Raji (cell line): ENCODE measurements around the gene SLC36A2.

Source experiments
- POLR2A ChIP-seq: IDR thresholded peaks from 2 replicates; pipeline ENCODE4 v1.6.1; 2011; ENCODE audit warnings: low read depth, low read length, control low read depth; ENCODE audit not compliant: insufficient read depth

Gene SLC36A2

DNA sequence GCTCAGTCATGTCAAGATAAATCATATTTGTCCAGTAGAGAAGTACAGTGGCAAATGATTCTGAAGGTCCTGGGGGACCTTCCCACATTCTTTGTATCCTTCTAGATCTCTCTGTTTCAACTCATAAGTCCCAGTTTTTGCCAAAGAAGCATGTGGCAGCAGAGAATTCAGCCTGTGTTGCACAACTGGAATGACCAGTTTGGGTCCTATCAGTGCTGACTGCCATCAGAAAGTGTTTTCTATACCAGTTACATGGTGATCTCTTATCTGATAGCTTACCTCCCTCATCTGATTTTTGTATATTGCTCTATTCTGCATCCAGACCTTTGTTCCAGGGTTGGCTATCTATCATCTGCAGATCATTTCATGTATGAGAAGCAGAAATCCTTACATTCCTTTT is 72.7 kb downstream of the SLC36A2 start:
- TF ChIP-seq POLR2A: no peak

DNA sequence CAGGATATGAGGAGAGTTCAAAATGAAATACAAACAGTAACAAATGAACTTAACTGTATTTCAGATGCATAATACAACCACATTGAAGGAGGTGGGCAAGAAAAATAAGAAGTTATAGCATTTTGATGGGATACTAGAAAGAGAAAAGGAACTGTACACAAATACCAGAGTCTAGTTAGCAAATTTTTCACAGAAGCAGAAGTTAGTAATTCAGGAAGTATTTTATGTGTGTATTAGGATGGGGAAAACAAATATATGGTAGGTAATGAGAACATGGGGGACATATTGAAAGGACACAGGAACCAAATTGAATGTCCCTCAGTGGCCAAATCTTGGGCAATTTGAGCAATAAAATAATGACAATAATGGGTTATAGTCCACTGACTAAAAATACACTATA is 76.0 kb downstream of the SLC36A2 start:
- no peak for TF ChIP-seq POLR2A

DNA sequence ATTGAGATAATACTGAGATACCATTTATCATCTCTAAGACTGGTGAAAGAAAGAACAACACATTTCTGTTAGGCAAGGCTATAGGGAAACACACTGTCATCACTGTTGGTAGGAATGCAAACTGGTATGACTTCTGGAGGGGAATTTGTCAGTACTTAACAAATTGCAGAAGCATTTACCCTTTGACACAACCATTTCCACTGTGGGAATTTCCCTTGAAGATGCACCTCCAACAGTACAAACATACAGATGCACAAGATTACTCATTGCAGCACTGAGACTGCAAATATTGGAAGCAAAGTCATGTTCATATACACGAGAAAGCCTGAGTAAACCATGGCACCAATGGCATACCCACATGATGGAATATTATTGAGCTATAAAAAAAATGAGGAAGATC is 76.8 kb downstream of the SLC36A2 start:
- no peak for TF ChIP-seq POLR2A

DNA sequence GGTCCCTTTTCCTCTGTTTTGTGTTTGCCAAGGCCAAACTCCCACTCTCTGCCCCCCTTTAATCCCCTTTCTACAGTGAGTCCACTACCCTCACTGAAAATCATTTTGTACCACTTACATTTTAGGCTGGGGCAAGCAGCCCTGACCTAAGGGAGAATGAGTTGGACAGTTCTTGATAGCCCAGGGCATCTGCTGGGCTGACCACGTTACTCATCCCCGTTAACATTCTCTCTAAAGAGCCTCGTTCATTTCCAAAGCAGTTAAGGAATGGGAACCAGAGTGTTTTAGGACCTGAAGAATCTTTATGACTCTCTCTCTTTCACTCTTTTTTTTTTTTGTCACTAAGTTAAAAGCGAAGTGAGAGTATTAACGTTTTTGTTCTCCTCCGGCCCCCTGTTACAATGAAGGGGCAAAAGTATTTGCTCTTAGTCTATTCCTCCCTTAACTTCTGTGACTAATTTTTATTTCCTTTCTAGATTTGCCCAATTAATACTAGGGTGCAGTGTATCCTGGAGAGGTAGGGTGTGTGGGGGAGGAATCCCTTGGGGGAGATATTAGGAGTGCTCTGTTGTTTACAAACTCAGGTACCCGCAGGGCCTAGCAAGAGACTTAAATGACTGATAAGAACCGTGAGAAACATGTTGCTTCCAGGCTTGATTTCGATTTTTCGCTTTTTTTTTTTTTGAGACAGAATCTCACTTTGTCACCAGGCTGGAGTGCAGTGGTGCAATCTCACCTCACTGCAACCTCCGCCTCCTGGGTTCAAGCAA is 79.7 kb downstream of the SLC36A2 start:
- TF ChIP-seq POLR2A: no peak
